HepG2 (cell line): ENCODE results near the gene USP7. TPM values are rescaled to one million over a fixed set of nuclear protein-coding genes. Genes with fewer than 3 reads are reported as not detected.

ENCODE experiments used
- AFF4 ChIP-seq: sonication (generic); formaldehyde crosslinking; IDR thresholded peaks from 2 replicates; pipeline ENCODE4 v1.4.0; 2020; ENCODE audit warnings: missing genetic modification reagents
- CBX5 ChIP-seq: sonication (generic); formaldehyde crosslinking; IDR thresholded peaks from 2 replicates; pipeline ENCODE4 v1.4.0; 2020; ENCODE audit warnings: missing genetic modification reagents, borderline replicate concordance
- CREM ChIP-seq, 2 experiments: sonication (generic) in 1 of 2; formaldehyde crosslinking in 1 of 2; IDR thresholded peaks; 2 replicates each; pipeline versions ENCODE4 v1.4.0 to v1.6.1; 2016 to 2020; ENCODE audit warnings: antibody characterized with exemption in 1 of 2, mild to moderate bottlenecking in 1 of 2, missing genetic modification reagents in 1 of 2
- ELF4 ChIP-seq: sonication (generic); formaldehyde crosslinking; IDR thresholded peaks from 2 replicates; pipeline ENCODE4 v1.5.0; 2020; ENCODE audit warnings: missing genetic modification reagents, mild to moderate bottlenecking, moderate library complexity, borderline replicate concordance
- FUBP1 ChIP-seq: sonication (generic); formaldehyde crosslinking; IDR thresholded peaks from 2 replicates; pipeline ENCODE4 v1.5.1; 2020; ENCODE audit warnings: missing genetic modification reagents, mild to moderate bottlenecking, borderline replicate concordance
- NAIF1 ChIP-seq: sonication (generic); formaldehyde crosslinking; IDR thresholded peaks from 2 replicates; pipeline ENCODE4 v1.5.0; 2020; ENCODE audit warnings: mild to moderate bottlenecking, missing genetic modification reagents, borderline replicate concordance
- NFE2 ChIP-seq: sonication (generic); formaldehyde crosslinking; IDR thresholded peaks from 2 replicates; pipeline ENCODE4 v1.4.0; 2020; ENCODE audit warnings: missing genetic modification reagents
- SYNCRIP ChIP-seq: fragments of 200-400 bp; formaldehyde crosslinking; IDR thresholded peaks from 2 replicates; pipeline ENCODE4 v1.6.1; 2018; ENCODE audit warnings: mild to moderate bottlenecking, low read depth, low read length; ENCODE audit not compliant: insufficient read depth
- ZBTB37 ChIP-seq: sonication (generic); formaldehyde crosslinking; IDR thresholded peaks from 2 replicates; pipeline ENCODE4 v1.4.0; 2020; ENCODE audit warnings: mild to moderate bottlenecking, missing genetic modification reagents
- ZNF3 ChIP-seq: IDR thresholded peaks from 2 replicates; pipeline ENCODE4 v1.7.0; 2017; ENCODE audit warnings: inconsistent platforms
- ZNF460 ChIP-seq: sonication (generic); formaldehyde crosslinking; IDR thresholded peaks from 2 replicates; pipeline ENCODE4 v1.5.1; 2020; ENCODE audit warnings: missing genetic modification reagents, mild to moderate bottlenecking, borderline replicate concordance
- ZNF510 ChIP-seq: sonication (generic); formaldehyde crosslinking; IDR thresholded peaks from 2 replicates; pipeline ENCODE4 v1.4.0; 2020; ENCODE audit warnings: low read depth, mild to moderate bottlenecking, missing genetic modification reagents
- ZNF703 ChIP-seq: sonication (generic); formaldehyde crosslinking; IDR thresholded peaks from 2 replicates; pipeline ENCODE4 v1.5.1; 2020; ENCODE audit warnings: missing genetic modification reagents, mild to moderate bottlenecking, moderate library complexity, borderline replicate concordance
- ZNF704 ChIP-seq: sonication (generic); formaldehyde crosslinking; IDR thresholded peaks from 2 replicates; pipeline ENCODE4 v1.8.1; 2023; ENCODE audit warnings: mild to moderate bottlenecking, inconsistent platforms, moderate library complexity, missing genetic modification reagents, borderline replicate concordance
- ZNF724P ChIP-seq: sonication (generic); formaldehyde crosslinking; IDR thresholded peaks from 2 replicates; pipeline ENCODE4 v1.8.0; 2022; ENCODE audit warnings: missing genetic modification reagents, borderline replicate concordance
- ZNF770 ChIP-seq: sonication (generic); formaldehyde crosslinking; IDR thresholded peaks from 2 replicates; pipeline ENCODE4 v1.5.0; 2020; ENCODE audit warnings: mild to moderate bottlenecking, missing genetic modification reagents
- ZSCAN21 ChIP-seq: sonication (generic); formaldehyde crosslinking; IDR thresholded peaks from 2 replicates; pipeline ENCODE4 v1.8.0; 2022; ENCODE audit warnings: mild to moderate bottlenecking, missing genetic modification reagents, moderate library complexity, borderline replicate concordance
- ZSCAN29 ChIP-seq: sonication (generic); formaldehyde crosslinking; conservative IDR thresholded peaks from 2 replicates; pipeline ENCODE4 v1.4.0; 2020; ENCODE audit warnings: mild to moderate bottlenecking, missing genetic modification reagents
- polyA plus RNA-seq, 8 experiments: library from polyadenylated mRNA; depleted of rRNA in 3 of 8; stranded (reverse) in 7 of 8; unstranded in 1 of 8; fragments of >200 nt; fragmentation: Illumina TruSeq in 4 of 8; extraction: Trizol in 4 of 8; gene quantifications; 2 replicates each; pipeline versions ENCODE4 v1.2.1 to v1.2.3, GENCODE V29; 2011 to 2016; ENCODE audit warnings: low read depth in 4 of 8, missing spikeins in 1 of 8, mixed read lengths in 1 of 8; ENCODE audit not compliant: insufficient read depth in 1 of 8
- total RNA-seq, 5 experiments: library from RNA; depleted of rRNA; stranded (reverse); fragments of >200 nt; fragmentation: Illumina TruSeq; extraction: Trizol; gene quantifications; 2 replicates each; pipeline ENCODE4 v1.2.3, GENCODE V29; 2016; ENCODE audit warnings: low read depth in 1 of 5

USP7 gene
- total and polyA plus RNA-seq, 2 of the 13 experiments (the other 11 are each of a cell fraction or from before 2014, with no cell fraction given), result 52.5 to 173 TPM

- TF ChIP-seq ZNF770 (CRISPR knock-in tag) (no peak), NFE2 (CRISPR knock-in tag) (0 out of 2 replicates have a peak, but pooled peaks have one; percentile 30), SYNCRIP (no peak), ZSCAN29 (CRISPR knock-in tag) (no peak), AFF4 (no peak; the same call in 1 of the 2 replicates), ZNF460 (CRISPR knock-in tag) (no peak), ZNF510 (no peak), ZNF724P (peak; percentile 78; the same call in 1 of the 2 replicates), CREM (IDR thresholded peaks at IDR 0.05) (no peak), CREM (CRISPR knock-in tag; IDR thresholded peaks at IDR 0.05) (no peak), ZNF3 (CRISPR knock-in tag) (no peak), ZNF704 (CRISPR knock-in tag) (0 out of 2 replicates have a peak, but pooled peaks have one; percentile 68), NAIF1 (no peak), ZNF703 (CRISPR knock-in tag) (peak; percentile 15; the same call in 1 of the 2 replicates), ELF4 (CRISPR knock-in tag) (no peak), FUBP1 (no peak), CBX5 (no peak), ZBTB37 (CRISPR knock-in tag) (no peak), ZSCAN21 (no peak)
These were observed 1.2 kb downstream of the USP7 start (continued) for GRCh38 chr16:8962393-8963009.
